ENCODE data around the gene UEVLD.

The UEVLD gene

DNA sequence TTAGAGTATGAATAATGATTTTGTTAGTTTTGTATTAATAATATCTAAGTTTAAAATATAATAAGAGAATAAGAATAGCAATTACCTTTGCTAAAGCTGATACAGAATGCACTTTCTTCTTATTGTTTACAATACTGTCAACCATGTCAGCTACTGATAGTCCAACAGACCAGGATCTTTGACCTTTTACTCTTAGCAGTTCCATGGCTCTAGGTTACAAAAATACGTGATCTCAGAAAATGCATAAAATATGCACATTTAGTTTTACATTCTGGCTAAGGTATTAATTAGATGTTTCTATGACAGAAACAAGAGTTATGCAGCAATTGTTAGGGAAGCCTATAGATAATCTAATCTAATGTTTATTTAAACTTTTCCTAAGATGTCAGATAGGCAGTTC, 54.3 kb downstream of the UEVLD start:
- TF ChIP-seq NFIC (IDR thresholded peaks at IDR 0.05) (no peak), TCF12 (IDR thresholded peaks at IDR 0.05; ENCODE audit: low read depth) (no peak), TEAD4 (IDR thresholded peaks at IDR 0.05) (no peak), YY1 (IDR thresholded peaks at IDR 0.05; ENCODE audit: low read depth) (no peak), EP300 (IDR thresholded peaks at IDR 0.05; ENCODE audit: borderline replicate concordance) (no peak), CEBPB (IDR thresholded peaks at IDR 0.05) (no peak), ZBTB7A (IDR thresholded peaks at IDR 0.05; ENCODE audit: low read depth) (no peak), EGR1 (IDR thresholded peaks at IDR 0.05) (no peak), CREB1 (IDR thresholded peaks at IDR 0.05; ENCODE audit: low read depth) (no peak), RAD21 (IDR thresholded peaks at IDR 0.05; ENCODE audit: low read depth) (no peak), FOXM1 (IDR thresholded peaks at IDR 0.05; ENCODE audit: borderline replicate concordance, low read depth) (no peak), MAX (IDR thresholded peaks at IDR 0.05) (no peak), TAF1 (IDR thresholded peaks at IDR 0.05; ENCODE audit: low read depth) (no peak)
- TF ChIP-seq, protein P1, sequence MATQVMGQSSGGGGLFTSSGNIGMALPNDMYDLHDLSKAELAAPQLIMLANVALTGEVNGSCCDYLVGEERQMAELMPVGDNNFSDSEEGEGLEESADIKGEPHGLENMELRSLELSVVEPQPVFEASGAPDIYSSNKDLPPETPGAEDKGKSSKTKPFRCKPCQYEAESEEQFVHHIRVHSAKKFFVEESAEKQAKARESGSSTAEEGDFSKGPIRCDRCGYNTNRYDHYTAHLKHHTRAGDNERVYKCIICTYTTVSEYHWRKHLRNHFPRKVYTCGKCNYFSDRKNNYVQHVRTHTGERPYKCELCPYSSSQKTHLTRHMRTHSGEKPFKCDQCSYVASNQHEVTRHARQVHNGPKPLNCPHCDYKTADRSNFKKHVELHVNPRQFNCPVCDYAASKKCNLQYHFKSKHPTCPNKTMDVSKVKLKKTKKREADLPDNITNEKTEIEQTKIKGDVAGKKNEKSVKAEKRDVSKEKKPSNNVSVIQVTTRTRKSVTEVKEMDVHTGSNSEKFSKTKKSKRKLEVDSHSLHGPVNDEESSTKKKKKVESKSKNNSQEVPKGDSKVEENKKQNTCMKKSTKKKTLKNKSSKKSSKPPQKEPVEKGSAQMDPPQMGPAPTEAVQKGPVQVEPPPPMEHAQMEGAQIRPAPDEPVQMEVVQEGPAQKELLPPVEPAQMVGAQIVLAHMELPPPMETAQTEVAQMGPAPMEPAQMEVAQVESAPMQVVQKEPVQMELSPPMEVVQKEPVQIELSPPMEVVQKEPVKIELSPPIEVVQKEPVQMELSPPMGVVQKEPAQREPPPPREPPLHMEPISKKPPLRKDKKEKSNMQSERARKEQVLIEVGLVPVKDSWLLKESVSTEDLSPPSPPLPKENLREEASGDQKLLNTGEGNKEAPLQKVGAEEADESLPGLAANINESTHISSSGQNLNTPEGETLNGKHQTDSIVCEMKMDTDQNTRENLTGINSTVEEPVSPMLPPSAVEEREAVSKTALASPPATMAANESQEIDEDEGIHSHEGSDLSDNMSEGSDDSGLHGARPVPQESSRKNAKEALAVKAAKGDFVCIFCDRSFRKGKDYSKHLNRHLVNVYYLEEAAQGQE (IDR thresholded peaks at IDR 0.05; ENCODE audit: low read depth): no peak
- TF ChIP-seq, protein P2, sequence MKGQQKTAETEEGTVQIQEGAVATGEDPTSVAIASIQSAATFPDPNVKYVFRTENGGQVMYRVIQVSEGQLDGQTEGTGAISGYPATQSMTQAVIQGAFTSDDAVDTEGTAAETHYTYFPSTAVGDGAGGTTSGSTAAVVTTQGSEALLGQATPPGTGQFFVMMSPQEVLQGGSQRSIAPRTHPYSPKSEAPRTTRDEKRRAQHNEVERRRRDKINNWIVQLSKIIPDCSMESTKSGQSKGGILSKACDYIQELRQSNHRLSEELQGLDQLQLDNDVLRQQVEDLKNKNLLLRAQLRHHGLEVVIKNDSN (IDR thresholded peaks at IDR 0.05): no peak

DNA sequence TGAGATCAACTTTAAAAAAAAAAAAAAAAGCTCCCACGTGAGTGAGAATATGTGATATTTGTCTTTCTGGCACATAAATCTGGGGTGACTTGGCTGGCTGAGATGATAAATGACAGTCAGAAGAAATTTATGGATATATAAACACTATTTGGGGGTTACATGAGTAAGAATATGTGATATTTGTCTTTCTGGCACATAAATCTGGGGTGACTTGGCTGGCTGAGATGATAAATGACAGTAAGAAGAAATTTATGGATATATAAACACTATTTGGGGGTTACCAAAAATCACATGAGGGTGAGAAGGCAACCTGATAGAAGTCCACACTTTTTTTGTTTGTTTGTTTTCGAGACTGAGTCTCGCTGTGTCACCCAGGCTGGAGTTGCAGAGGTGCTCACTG, 55.2 kb downstream of the UEVLD start:
- TF ChIP-seq YY1 (IDR thresholded peaks at IDR 0.05; ENCODE audit: low read depth) (no peak), MAX (IDR thresholded peaks at IDR 0.05) (no peak), TCF12 (IDR thresholded peaks at IDR 0.05; ENCODE audit: low read depth) (no peak)

DNA sequence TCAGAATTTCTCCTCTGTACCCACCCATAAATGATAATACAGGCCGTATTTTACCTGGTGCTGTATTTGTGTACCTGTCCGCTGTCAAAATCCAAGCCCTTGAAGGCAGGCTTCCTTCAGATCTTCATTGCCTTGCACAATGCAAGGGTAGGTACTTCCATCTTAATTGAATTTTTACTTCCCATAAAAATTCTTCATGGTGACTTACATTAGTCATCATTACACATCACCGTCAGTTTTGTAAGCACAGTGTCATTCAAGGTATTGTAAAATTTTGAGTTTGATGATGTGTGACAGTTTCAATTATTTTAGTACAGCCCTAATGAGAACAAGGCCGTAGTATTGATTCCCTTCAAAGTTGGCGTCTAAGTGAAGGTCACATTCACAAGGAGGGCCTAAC, 61.0 kb downstream of the UEVLD start:
- TF ChIP-seq FOXM1 (IDR thresholded peaks at IDR 0.05; ENCODE audit: borderline replicate concordance, low read depth): no peak
- no peak for TF ChIP-seq MAX (IDR thresholded peaks at IDR 0.05)
- TF ChIP-seq TAF1 (IDR thresholded peaks at IDR 0.05; ENCODE audit: low read depth): no peak
- TF ChIP-seq, protein P2 (IDR thresholded peaks at IDR 0.05): no peak
- TF ChIP-seq EGR1 (IDR thresholded peaks at IDR 0.05): no peak
- TF ChIP-seq TCF12 (IDR thresholded peaks at IDR 0.05; ENCODE audit: low read depth): no peak
- TF ChIP-seq CEBPB (IDR thresholded peaks at IDR 0.05): no peak
- no peak for TF ChIP-seq NFIC (IDR thresholded peaks at IDR 0.05)
- no peak for TF ChIP-seq YY1 (IDR thresholded peaks at IDR 0.05; ENCODE audit: low read depth)
- TF ChIP-seq, protein P1 (IDR thresholded peaks at IDR 0.05; ENCODE audit: low read depth): no peak

DNA sequence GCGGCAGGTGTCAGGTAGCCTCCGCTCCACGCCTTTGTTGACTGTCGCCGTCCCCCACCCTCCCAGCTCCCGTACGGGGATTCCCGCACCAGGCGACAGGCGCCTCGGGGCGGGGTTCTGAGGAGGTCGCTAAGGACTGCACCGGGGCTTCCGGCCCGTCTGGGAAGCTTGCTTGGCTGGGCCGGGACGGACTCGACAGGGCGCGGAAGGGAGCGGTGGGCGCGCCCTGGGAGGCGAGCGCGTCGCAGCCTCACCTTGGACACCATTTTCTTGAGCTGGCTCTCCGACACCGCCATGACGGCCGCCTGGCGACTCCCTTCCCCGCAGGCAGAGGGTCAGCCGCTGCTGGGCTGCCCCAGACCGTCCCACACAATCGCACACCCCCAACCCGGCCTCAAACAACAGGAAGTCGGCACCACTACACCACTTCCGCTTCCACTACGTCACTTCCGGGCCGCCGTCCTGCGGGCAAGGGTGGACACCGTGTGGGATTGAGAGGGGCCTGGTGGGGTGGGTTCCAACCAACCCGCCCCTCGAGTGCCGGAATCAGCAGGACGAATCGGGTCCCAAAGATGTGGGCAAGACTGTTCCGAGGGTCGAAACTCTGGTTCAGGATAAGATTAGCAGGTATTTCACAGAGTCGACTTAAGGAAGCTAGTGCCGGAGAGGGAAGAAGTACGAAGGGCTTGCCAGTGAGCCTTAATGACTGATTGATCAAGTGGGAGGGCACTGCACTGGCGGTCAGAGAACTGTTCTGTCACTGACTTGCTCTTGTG, 61.8 kb downstream of the UEVLD start, which contains the start of gene TSG101:
Gene TSG101 (minus strand): TSS at position 422 of the 776 bp plus-strand sequence. CDS start 126 bp downstream, at position 296.
- TF ChIP-seq CREB1 (IDR thresholded peaks at IDR 0.05; ENCODE audit: low read depth): peak; percentile 86
- TF ChIP-seq TEAD4 (IDR thresholded peaks at IDR 0.05): 0 out of 2 replicates have a peak, but pooled peaks have one; percentile 36
- 0 out of 2 replicates have a peak, but pooled peaks have one; percentile 12 for TF ChIP-seq FOXM1 (IDR thresholded peaks at IDR 0.05; ENCODE audit: borderline replicate concordance, low read depth)
- TF ChIP-seq, protein P1 (IDR thresholded peaks at IDR 0.05; ENCODE audit: low read depth): no peak
- TF ChIP-seq ZBTB7A (IDR thresholded peaks at IDR 0.05; ENCODE audit: low read depth): peak; percentile 80
- peak; percentile 34; the same call in 1 of the 2 replicates for TF ChIP-seq EP300 (IDR thresholded peaks at IDR 0.05; ENCODE audit: borderline replicate concordance)
- peak; percentile 85 for TF ChIP-seq MAX (IDR thresholded peaks at IDR 0.05)
- TF ChIP-seq, protein P2 (IDR thresholded peaks at IDR 0.05): 0 out of 2 replicates have a peak, but pooled peaks have one; percentile 12
- TF ChIP-seq RAD21 (IDR thresholded peaks at IDR 0.05; ENCODE audit: low read depth): no peak
- TF ChIP-seq EGR1 (IDR thresholded peaks at IDR 0.05): peak; percentile 43; the same call in 1 of the 2 replicates
- peak; percentile 3; the same call in 1 of the 2 replicates for TF ChIP-seq CEBPB (IDR thresholded peaks at IDR 0.05)
- peak; percentile 31; the same call in 1 of the 2 replicates for TF ChIP-seq NFIC (IDR thresholded peaks at IDR 0.05)
- TF ChIP-seq YY1 (IDR thresholded peaks at IDR 0.05; ENCODE audit: low read depth): peak; percentile 77
- peak; percentile 94 for TF ChIP-seq TAF1 (IDR thresholded peaks at IDR 0.05; ENCODE audit: low read depth)
- TF ChIP-seq TCF12 (IDR thresholded peaks at IDR 0.05; ENCODE audit: low read depth): peak; percentile 70; the same call in 1 of the 2 replicates
